Measurements from ENCODE around the gene CNEP1R1. TPM values are rescaled to one million over a fixed set of nuclear protein-coding genes. Genes with fewer than 3 reads are reported as not detected.

CNEP1R1 gene
- total and polyA plus RNA-seq, 2 experiments from 2014 or later, result 13.8 to 30.3 TPM

GRCh38 chr16:50081428-50082018 is 56.5 kb downstream of the CNEP1R1 start:
- H3K4me3 Mint-ChIP-seq, result no peak overlapping the region
- no peaks in the 10 kb centered on the region for H3K27me3 ChIP-seq (ENCODE audit: insufficient read depth)
- H3K79me2 ChIP-seq (replicated peaks; ENCODE audit: insufficient read depth), result no peaks in the 10 kb centered on the region
- H3K36me3 ChIP-seq (ENCODE audit: insufficient read depth), result peaks cover 23% of the 10 kb centered on the region
- no peaks in the 10 kb centered on the region for H3K9me2 ChIP-seq (ENCODE audit: insufficient read depth)
- H3K4me1 Mint-ChIP-seq, result no peaks in the 10 kb centered on the region
- H3F3A ChIP-seq (replicated peaks; ENCODE audit: low read depth), result no peaks in the 10 kb centered on the region
- H3K4me2 ChIP-seq, result no peak overlapping the region
- peaks cover 51% of the 10 kb centered on the region for H3K36me3 Mint-ChIP-seq (ENCODE audit: low read depth)
- H4K20me1 ChIP-seq (replicated peaks; ENCODE audit: insufficient read depth), result peaks cover 15% of the 10 kb centered on the region; the same call in 1 of the 2 replicates
- H3K27ac Mint-ChIP-seq, result no peak overlapping the region
- H3K4me1 ChIP-seq (ENCODE audit: insufficient read depth), result no peaks in the 10 kb centered on the region
- H2AFZ ChIP-seq, result no peak overlapping the region
- TF ChIP-seq ZNF331 (CRISPR knock-in tag; IDR thresholded peaks at IDR 0.05; ENCODE audit: low read depth), result no peak
- TF ChIP-seq ZNF462 (CRISPR knock-in tag; IDR thresholded peaks at IDR 0.05), result no peak
- TF ChIP-seq, protein P1, sequence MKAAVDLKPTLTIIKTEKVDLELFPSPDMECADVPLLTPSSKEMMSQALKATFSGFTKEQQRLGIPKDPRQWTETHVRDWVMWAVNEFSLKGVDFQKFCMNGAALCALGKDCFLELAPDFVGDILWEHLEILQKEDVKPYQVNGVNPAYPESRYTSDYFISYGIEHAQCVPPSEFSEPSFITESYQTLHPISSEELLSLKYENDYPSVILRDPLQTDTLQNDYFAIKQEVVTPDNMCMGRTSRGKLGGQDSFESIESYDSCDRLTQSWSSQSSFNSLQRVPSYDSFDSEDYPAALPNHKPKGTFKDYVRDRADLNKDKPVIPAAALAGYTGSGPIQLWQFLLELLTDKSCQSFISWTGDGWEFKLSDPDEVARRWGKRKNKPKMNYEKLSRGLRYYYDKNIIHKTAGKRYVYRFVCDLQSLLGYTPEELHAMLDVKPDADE (IDR thresholded peaks at IDR 0.05), result no peak
- no peak for TF ChIP-seq POLR2AphosphoS5 (IDR thresholded peaks at IDR 0.05; ENCODE audit: low read depth)
- TF ChIP-seq EZH2 (IDR thresholded peaks at IDR 0.05; ENCODE audit: low read depth, unreplicated experiment), result no peak
- DNase-seq (ENCODE audit: low spot score) (no peak), ATAC-seq (no peak)
- no peaks in the 10 kb centered on the region for H3K27me3 Mint-ChIP-seq (ENCODE audit: insufficient read depth, low read depth, poor library complexity)
- H3K4me3 ChIP-seq, result no peak overlapping the region
- no peaks in the 10 kb centered on the region for H3K9me3 Mint-ChIP-seq
- H3K27ac ChIP-seq (ENCODE audit: low read depth), result no peak overlapping the region
